Mammary epithelial cell (primary cell): ENCODE data around the gene VASN.

Experiments used
- CTCF ChIP-seq, 2 donors: IDR thresholded peaks in 1 of 2; conservative IDR thresholded peaks in 1 of 2; 2 replicates each; pipeline ENCODE4 v1.5.1; 2011 to 2012; ENCODE audit warnings: inconsistent platforms in 2 of 2, low read length in 2 of 2, mild to moderate bottlenecking in 2 of 2, control low read depth in 1 of 2, low read depth in 1 of 2; ENCODE audit not compliant: insufficient read depth in 1 of 2; ENCODE audit errors: extremely low read depth in 1 of 2
- EZH2 ChIP-seq: IDR thresholded peaks from 2 replicates; pipeline ENCODE4 v1.6.1; 2012; ENCODE audit warnings: low read length, inconsistent platforms, borderline replicate concordance

GRCh38 chr16:4367393-4367856 is 4.2 kb upstream of the VASN start:
- TF ChIP-seq CTCF (conservative IDR thresholded peaks at IDR 0.05 in 1 of 2, IDR thresholded peaks at IDR 0.05 in 1 of 2; ENCODE audit: extremely low read depth in 1 of 2, insufficient read depth in 1 of 2, low read depth in 1 of 2, low read length in 2 of 2) (no peak), EZH2 (no peak)
